Ascending aorta (tissue), 2 donors: ENCODE measurements around the gene TSPAN3. TPM values are rescaled to one million over a fixed set of nuclear protein-coding genes. Genes with fewer than 3 reads are reported as not detected.

Experiments used
- DNase-seq, 2 donors: peaks; one replicate each; pipeline ENCODE4 v3.0.0-alpha.2; 2019; ENCODE audit warnings: low spot score in 2 of 2
- H3K27ac ChIP-seq, 2 donors: fragments of 200-600 bp; sonication (generic); one replicate each; pipeline ENCODE4 v1.5.1; 2016 to 2017; ENCODE audit warnings: mild to moderate bottlenecking in 1 of 2
- H3K27me3 ChIP-seq: fragments of 200-600 bp; sonication (generic); one replicate; pipeline ENCODE4 v1.5.1; 2017
- H3K36me3 ChIP-seq, 2 donors: fragments of 200-600 bp; sonication (generic); one replicate each; pipeline ENCODE4 v1.5.1; 2016
- H3K4me1 ChIP-seq, 2 donors: fragments of 200-600 bp; sonication (generic); one replicate each; pipeline ENCODE4 v1.5.1; 2016 to 2017; ENCODE audit warnings: mild to moderate bottlenecking in 1 of 2
- H3K4me3 ChIP-seq, 2 donors: fragments of 200-600 bp; sonication (generic); one replicate each; pipeline ENCODE4 v1.5.1; 2016 to 2017; ENCODE audit warnings: mild to moderate bottlenecking in 1 of 2
- H3K9me3 ChIP-seq, 2 donors: fragments of 200-600 bp; sonication (generic); one replicate each; pipeline ENCODE4 v1.5.1; 2016
- intact Hi-C: fragments of 100-400 bp; cut with DNase I; formaldehyde crosslinking; loops from one replicate; pipeline ENCODE4 v1.15.1; 2023
- total RNA-seq: library from RNA; depleted of rRNA; stranded (reverse); fragments of >200 nt; gene quantifications from one replicate; pipeline ENCODE4 v1.1.0, GENCODE V29; 2016
- TF ChIP-seq, protein P1 (sequence below), 3 experiments: fragments of 200-600 bp in 2 of 3; fragments of 450-650 bp in 1 of 3; sonication (generic) in 2 of 3; IDR thresholded peaks; one replicate each; pipeline ENCODE4 v1.5.1; 2016 to 2019; ENCODE audit warnings: antibody characterized with exemption in 3 of 3, mild to moderate bottlenecking in 1 of 3, moderate library complexity in 1 of 3

The TSPAN3 gene
- total RNA-seq, 1 donor from 2014 or later = 98.2 TPM

DNA sequence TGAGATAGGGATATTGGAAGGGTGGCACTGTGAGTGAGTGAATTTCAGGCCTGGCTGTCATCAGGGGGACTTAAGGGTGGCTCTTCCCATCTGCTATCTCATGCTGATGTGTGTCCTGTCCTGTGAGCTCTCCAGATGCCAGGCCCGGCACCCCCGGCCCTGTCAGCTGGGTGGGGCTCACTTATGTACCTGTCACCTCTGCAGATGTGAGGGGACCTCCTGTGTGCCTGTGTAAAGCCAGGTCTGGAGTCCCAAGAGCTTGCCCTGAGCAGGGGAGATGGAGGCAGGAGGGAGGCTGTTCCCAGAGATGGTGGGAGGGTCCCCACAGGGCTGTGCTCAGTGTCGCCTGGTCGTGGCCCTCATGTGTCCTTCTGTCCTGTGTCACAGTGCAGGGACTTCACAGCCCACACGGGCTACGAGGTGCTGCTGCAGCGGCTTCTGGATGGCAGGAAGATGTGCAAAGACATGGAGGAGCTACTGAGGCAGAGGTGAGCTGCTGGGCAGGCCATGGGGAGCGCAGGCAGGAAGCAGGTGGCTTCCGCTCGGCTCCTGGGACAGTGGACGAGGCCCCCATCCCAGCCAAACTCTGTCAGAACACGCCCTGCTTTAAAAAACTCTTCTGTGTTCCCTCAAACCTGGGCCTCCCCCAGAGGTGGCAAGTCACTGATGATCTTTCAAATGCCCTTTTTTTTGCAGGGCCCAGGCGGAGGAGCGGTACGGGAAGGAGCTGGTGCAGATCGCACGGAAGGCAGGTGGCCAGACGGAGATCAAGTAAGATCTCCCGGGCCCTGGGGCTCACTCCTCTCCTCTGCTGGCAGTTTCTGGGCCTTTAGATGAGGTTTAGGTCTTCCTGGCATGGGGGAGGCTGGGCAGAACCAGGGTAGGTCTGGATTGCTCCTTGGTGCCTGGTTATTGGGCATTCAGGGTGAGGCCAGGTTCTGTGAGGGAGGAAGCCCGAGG, 52.9 kb downstream of the TSPAN3 start:
- TF ChIP-seq, protein P1, sequence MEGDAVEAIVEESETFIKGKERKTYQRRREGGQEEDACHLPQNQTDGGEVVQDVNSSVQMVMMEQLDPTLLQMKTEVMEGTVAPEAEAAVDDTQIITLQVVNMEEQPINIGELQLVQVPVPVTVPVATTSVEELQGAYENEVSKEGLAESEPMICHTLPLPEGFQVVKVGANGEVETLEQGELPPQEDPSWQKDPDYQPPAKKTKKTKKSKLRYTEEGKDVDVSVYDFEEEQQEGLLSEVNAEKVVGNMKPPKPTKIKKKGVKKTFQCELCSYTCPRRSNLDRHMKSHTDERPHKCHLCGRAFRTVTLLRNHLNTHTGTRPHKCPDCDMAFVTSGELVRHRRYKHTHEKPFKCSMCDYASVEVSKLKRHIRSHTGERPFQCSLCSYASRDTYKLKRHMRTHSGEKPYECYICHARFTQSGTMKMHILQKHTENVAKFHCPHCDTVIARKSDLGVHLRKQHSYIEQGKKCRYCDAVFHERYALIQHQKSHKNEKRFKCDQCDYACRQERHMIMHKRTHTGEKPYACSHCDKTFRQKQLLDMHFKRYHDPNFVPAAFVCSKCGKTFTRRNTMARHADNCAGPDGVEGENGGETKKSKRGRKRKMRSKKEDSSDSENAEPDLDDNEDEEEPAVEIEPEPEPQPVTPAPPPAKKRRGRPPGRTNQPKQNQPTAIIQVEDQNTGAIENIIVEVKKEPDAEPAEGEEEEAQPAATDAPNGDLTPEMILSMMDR (IDR thresholded peaks at IDR 0.05) = no peak

DNA sequence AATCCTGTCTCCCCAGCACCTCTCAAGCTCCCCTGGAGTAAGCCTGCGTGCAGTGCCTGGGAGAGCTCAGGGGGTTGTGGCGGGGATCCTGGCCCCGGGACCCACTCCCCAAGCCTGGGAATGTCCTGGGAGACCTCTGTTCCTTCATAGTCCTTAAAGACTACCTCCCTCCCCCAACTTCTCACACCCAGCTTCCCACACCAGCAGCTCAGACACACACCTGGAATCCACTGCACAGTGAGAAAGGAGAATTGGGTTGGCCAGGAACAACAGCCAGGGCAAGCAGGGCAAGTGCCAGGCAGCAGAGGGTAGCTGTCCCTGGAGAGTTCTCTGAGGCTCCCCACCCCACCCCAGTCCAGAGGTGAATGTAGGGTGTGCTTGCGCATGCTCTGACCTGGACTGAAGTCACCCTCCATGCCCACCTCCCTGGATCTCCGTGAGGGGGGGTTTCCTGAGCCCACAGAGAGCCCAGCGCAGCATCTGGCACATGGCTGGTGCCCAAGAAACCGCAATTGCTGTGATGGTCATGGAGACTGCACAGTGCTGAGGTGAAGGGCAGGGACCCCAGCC, 53.7 kb downstream of the TSPAN3 start:
- Histone ChIP-seq H3K27ac (no peak overlapping the region), H3K4me3 (no peak overlapping the region), H3K4me1 (peaks cover 0 to 4% of the 10 kb centered on the region in 2 donors), H3K9me3 (no peaks in the 10 kb centered on the region), H3K27me3 (no peaks in the 10 kb centered on the region), H3K36me3 (peaks cover 2 to 3% of the 10 kb centered on the region in 2 donors)
- no peak for DNase-seq
- intact Hi-C loops = no loop called here
- TF ChIP-seq, protein P1 (IDR thresholded peaks at IDR 0.05) = no peak

More for the DNA sequence above, 52.9 kb downstream of the TSPAN3 start:
- Histone ChIP-seq H3K27me3 (no peaks in the 10 kb centered on the region), H3K4me3 (no peak overlapping the region), H3K27ac (no peak overlapping the region), H3K36me3 (peaks cover 2 to 3% of the 10 kb centered on the region in 2 donors), H3K4me1 (peaks cover 0 to 4% of the 10 kb centered on the region in 2 donors), H3K9me3 (no peaks in the 10 kb centered on the region)
- DNase-seq = no peak
- intact Hi-C loops = no loop called here

DNA sequence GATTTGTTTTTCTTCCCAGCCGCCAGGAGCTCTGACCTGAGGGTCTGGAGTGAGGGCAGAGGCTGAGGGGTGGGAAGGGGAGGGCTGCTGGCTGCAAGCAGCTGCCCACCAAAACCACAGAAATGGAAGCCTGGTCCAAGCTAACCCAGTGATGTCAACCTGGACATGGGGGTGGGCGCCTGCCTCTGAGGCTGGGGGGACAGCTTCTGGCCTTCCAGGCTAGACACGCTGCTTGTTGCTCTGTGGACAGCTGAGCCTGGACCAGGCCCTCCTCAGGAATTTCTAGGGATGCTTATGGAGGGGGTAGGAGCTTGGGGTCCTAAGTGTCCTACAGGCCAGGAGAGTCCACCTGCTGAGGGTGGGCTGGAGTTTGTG, 54.6 kb downstream of the TSPAN3 start:
- Histone ChIP-seq H3K4me3 (no peak overlapping the region), H3K27ac (no peak overlapping the region), H3K36me3 (peaks cover 2 to 3% of the 10 kb centered on the region in 2 donors), H3K4me1 (peaks cover 0 to 4% of the 10 kb centered on the region in 2 donors), H3K9me3 (no peaks in the 10 kb centered on the region), H3K27me3 (no peaks in the 10 kb centered on the region)
- no peak for DNase-seq
- TF ChIP-seq, protein P1 (IDR thresholded peaks at IDR 0.05) = no peak
- intact Hi-C loops = no loop called here

DNA sequence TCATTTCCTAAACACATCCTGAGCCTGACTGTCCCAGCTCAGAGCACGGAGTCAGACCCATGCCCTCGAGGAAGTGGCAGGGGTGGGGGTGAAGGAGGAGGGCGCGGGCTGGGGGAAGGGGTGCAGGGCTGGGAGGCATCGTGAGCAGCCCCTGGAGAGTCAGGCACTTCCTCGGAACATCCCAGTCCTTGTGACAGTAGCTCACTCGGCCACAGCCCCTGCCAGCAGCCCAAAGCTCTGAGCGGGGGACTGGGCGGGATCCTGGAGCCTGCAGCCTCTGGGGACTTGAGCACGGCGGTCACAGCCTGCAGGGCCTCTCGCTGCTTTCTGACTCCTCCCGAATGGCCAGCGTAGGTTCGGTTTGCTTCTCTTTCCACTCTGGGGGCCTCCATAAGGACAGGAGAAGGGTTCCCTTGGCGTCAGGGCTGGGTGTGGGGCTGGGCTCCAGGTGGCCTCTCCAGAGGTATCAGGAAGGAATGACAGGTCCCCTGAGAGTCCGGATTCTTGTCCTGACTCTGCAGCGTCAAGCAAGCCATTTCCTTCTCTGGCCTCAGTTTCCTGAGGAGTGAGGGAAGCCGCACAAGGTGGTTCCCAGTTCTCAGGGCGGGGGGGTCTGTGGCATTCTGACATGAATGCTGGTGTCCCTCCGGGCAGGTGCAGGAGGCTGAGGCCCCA, 55.1 kb downstream of the TSPAN3 start:
- DNase-seq = no peak
- intact Hi-C loops = no loop called here
- TF ChIP-seq, protein P1 (IDR thresholded peaks at IDR 0.05) = no peak
- H3K4me3 ChIP-seq = no peak overlapping the region
- H3K4me1 ChIP-seq = peaks cover 0 to 4% of the 10 kb centered on the region in 2 donors
- peaks cover 2 to 3% of the 10 kb centered on the region in 2 donors for H3K36me3 ChIP-seq
- H3K27me3 ChIP-seq = no peaks in the 10 kb centered on the region
- H3K9me3 ChIP-seq = no peaks in the 10 kb centered on the region
- no peak overlapping the region for H3K27ac ChIP-seq

DNA sequence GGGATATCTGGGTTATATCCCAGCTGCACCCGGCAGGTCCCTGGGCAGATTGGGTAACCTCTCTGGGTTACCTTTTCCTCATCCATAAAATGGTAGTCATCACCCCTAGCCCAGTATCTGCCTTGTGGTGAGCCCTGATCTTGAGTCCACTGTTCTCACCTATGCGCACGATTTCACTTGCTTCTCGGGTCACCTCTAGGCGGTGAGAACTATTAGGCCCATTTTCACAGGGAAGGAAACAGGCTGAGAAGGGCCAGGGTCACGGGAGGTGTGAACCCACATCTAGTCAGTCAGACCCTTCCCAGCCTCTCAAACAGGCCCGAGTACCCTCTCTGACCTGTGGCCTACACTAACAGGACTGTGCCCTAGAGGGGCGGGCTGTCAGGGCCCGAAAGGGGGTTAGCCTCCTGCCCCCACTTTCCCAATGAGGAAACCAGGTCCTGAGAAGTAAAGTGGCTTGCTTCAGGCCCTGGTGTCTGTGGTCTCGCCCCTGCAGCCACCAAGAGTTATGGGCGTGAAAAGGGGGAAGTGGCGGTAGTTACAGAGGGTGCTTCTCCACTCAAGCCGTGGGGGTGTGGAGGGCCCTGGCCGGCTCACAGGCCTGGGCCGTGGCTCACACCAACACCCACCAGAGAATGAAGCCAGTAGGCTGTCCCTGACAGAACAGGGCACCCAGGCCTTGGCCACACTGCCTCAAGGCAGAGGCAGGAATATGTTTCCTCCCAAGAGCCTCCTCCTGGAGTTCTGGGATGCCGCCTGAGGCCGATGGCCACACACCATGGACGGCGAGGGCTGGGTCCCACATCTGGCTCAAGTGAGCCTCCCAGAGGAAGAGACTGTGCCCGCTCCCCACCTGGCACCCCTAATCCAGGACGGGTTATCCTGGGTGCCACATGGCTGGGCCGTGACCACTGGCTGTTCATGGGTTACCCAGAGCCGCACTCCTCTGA, 56.5 kb downstream of the TSPAN3 start:
- intact Hi-C loops = no loop called here
- no peak for DNase-seq

More for the DNA sequence above, 56.5 kb downstream of the TSPAN3 start:
- H3K9me3 ChIP-seq = no peaks in the 10 kb centered on the region
- H3K4me3 ChIP-seq = no peak overlapping the region
- H3K27me3 ChIP-seq = no peaks in the 10 kb centered on the region
- no peak overlapping the region for H3K27ac ChIP-seq
- peaks cover 0 to 7% of the 10 kb centered on the region in 2 donors for H3K4me1 ChIP-seq
- H3K36me3 ChIP-seq = peaks cover 0 to 3% of the 10 kb centered on the region in 2 donors
- TF ChIP-seq, protein P1 (IDR thresholded peaks at IDR 0.05) = no peak
